HG03139 (cell line): ENCODE measurements around the gene GALR1.
"Not testable (repeated sequence)": the region's sequence is repeated elsewhere in the genome, so short reads cannot be mapped to it uniquely, and the experiment has no call there.

Experiments
- ATAC-seq: cut with Tn5 transposase; IDR thresholded peaks from one replicate; pipeline ENCODE4 v1.9.1; 2021; ENCODE audit not compliant: unreplicated experiment

GALR1 gene

GRCh38 chr18:77249569-77250500 lies at the start of gene GALR1:
GALR1 (plus strand) TSS chr18:77249848; CDS start chr18:77250549, 701 bp downstream.
- no peak for ATAC-seq

GRCh38 chr18:77201506-77201905 lies 48.1 kb upstream of the GALR1 start:
- no peak for ATAC-seq

GRCh38 chr18:77202329-77202728 lies 47.3 kb upstream of the GALR1 start:
- no peak for ATAC-seq

- no peak for ATAC-seq
Observed at GRCh38 chr18:77203071-77203470, 46.6 kb upstream of the GALR1 start.

- ATAC-seq = no peak
Observed at GRCh38 chr18:77203851-77204250, 45.8 kb upstream of the GALR1 start.

- ATAC-seq = no peak
Observed at GRCh38 chr18:77205769-77206168, 43.9 kb upstream of the GALR1 start.

- no peak for ATAC-seq
Observed at GRCh38 chr18:77206676-77207374, 42.8 kb upstream of the GALR1 start.

GRCh38 chr18:77207540-77207939 lies 42.1 kb upstream of the GALR1 start:
- ATAC-seq = peak; percentile 41

GRCh38 chr18:77208964-77209363 lies 40.7 kb upstream of the GALR1 start:
- ATAC-seq = peak; percentile 68

GRCh38 chr18:77209587-77209986 lies 40.1 kb upstream of the GALR1 start:
- no peak for ATAC-seq

GRCh38 chr18:77210249-77210648 lies 39.4 kb upstream of the GALR1 start:
- no peak for ATAC-seq

- ATAC-seq = no peak
Observed at GRCh38 chr18:77218642-77219041, 31.0 kb upstream of the GALR1 start.

- no peak for ATAC-seq
Observed at GRCh38 chr18:77220726-77221125, 28.9 kb upstream of the GALR1 start.

- no peak for ATAC-seq
Observed at GRCh38 chr18:77222464-77222863, 27.2 kb upstream of the GALR1 start.

GRCh38 chr18:77223221-77223639 lies 26.4 kb upstream of the GALR1 start:
- no peak for ATAC-seq

GRCh38 chr18:77223653-77224052 lies 26.0 kb upstream of the GALR1 start:
- ATAC-seq = no peak

- no peak for ATAC-seq
Observed at GRCh38 chr18:77230645-77231044, 19.0 kb upstream of the GALR1 start.

GRCh38 chr18:77234504-77235365 lies 14.9 kb upstream of the GALR1 start:
- no peak for ATAC-seq

GRCh38 chr18:77239285-77239684 lies 10.4 kb upstream of the GALR1 start:
- ATAC-seq = not testable (repeated sequence)

GRCh38 chr18:77248873-77249568 lies 627 bp upstream of the GALR1 start:
- no peak for ATAC-seq
